ENCODE measurements around the gene GJA1. TPM values are rescaled to one million over a fixed set of nuclear protein-coding genes. Genes with fewer than 3 reads are reported as not detected.

GJA1 gene
- total and polyA plus RNA-seq, 12 donors: 49.2 to 404 (median 272) TPM

GRCh38 chr6:121460170-121460569, 24.7 kb downstream of the GJA1 start:
- H3K27ac ChIP-seq: no peak overlapping the region
- 58 to 65% methylated on average over 2 of the region's 2 CpGs for WGBS, 2 donors
- H3K9me3 ChIP-seq: no peaks in the 10 kb centered on the region
- DNase-seq (no peak), ATAC-seq (peak in 1 of 8 donors; percentile 52)
- H3K4me3 ChIP-seq: no peak overlapping the region
- intact Hi-C loops (cut with DNase I): no loop called here
- no peaks in the 10 kb centered on the region for H3K27me3 ChIP-seq
- H3K36me3 ChIP-seq: no peaks in the 10 kb centered on the region
- H3K4me1 ChIP-seq: peaks cover 0 to 5% (median 0%) of the 10 kb centered on the region in 9 donors
- TF ChIP-seq CTCF (IDR thresholded peaks at IDR 0.05): no peak

- H3K36me3 ChIP-seq: no peaks in the 10 kb centered on the region
- intact Hi-C loops (cut with DNase I): no loop called here
- WGBS, 2 donors: 87 to 93% methylated on average over 3 of the region's 3 CpGs
- peaks cover 0 to 5% (median 0%) of the 10 kb centered on the region in 9 donors for H3K4me1 ChIP-seq
- TF ChIP-seq CTCF (IDR thresholded peaks at IDR 0.05): no peak
- ATAC-seq (no peak), DNase-seq (no peak)
- no peak overlapping the region for H3K27ac ChIP-seq
- no peaks in the 10 kb centered on the region for H3K27me3 ChIP-seq
- no peaks in the 10 kb centered on the region for H3K9me3 ChIP-seq
- no peak overlapping the region for H3K4me3 ChIP-seq
These were observed 27.6 kb downstream of the GJA1 start for GRCh38 chr6:121463087-121463486.

GRCh38 chr6:121465101-121465500, 29.7 kb downstream of the GJA1 start:
- WGBS, 2 donors: 92 to 95% methylated on average over 6 of the region's 6 CpGs

GRCh38 chr6:121479486-121480098, 44.1 kb downstream of the GJA1 start:
- Histone ChIP-seq H3K4me3 (no peak overlapping the region), H3K27ac (no peak overlapping the region), H3K27me3 (no peaks in the 10 kb centered on the region), H3K4me1 (peaks cover 0 to 10% (median 0%) of the 10 kb centered on the region in 9 donors), H3K9me3 (no peaks in the 10 kb centered on the region), H3K36me3 (no peaks in the 10 kb centered on the region)
- intact Hi-C loops (cut with DNase I): no loop called here
- 92 to 96% methylated on average over 21 of the region's 21 CpGs for WGBS, 2 donors
- DNase-seq (no peak), ATAC-seq (no peak)
- no peak for TF ChIP-seq CTCF (IDR thresholded peaks at IDR 0.05)

More at GRCh38 chr6:121465101-121465500, 29.7 kb downstream of the GJA1 start:
- no peak for TF ChIP-seq CTCF (IDR thresholded peaks at IDR 0.05)
- DNase-seq: no peak
- Histone ChIP-seq H3K27me3 (no peaks in the 10 kb centered on the region), H3K36me3 (no peaks in the 10 kb centered on the region), H3K27ac (no peak overlapping the region), H3K4me1 (peaks cover 0 to 2% (median 0%) of the 10 kb centered on the region in 9 donors), H3K4me3 (no peak overlapping the region), H3K9me3 (no peaks in the 10 kb centered on the region)
- intact Hi-C loops (cut with DNase I): no loop called here
- no peak for ATAC-seq

Measured in heart right ventricle (tissue), 16 donors.